ENCODE results near the gene ARHGEF39.
"Not testable (repeated sequence)": the region's sequence is repeated elsewhere in the genome, so short reads cannot be mapped to it uniquely, and the experiment has no call there.

Gene ARHGEF39

DNA sequence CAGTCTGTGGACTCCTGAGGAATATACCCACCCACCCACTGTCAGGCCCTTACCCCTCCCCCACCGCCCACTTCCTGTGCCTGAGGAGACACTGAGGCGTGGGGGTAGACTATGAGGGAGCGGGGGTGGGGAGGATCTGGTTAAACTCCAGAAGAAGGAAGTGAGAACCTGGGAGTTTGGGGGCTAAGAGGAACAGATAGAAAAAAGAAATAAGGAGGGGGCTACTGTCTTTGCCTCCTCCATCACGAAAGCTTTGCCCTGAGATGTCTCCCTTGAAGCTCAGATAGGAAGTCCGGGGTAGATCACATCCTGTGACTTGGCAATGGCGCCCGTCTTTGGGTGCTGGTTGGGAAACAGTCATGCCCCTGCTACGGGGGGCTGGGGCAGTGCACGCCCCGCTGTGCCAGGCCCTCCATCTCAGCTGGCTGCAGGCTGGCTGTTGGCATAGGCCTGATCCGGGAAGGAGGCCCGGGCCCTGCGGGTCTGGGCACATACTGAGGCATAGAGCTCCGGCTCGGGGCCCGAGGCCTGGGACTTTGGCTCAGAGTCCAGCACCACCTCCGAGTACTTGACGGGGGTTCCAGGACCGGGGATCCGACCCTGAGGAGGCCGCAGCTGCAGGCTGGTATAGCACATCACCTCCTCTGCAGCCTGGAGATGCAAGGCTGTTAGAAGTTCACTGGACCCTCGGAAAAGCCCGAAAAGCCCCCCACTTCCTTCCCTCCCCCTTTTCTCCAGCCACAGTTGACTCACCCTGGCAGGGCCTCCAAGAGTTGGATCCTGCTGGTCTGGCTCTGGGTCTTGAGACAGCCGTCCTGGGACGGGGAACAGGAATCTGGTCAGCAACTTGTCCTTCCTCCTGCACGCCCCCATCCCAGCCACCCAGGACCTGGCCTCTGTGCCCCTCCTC, 15.3 kb downstream of the ARHGEF39 start:
- DNase-seq = no peak

DNA sequence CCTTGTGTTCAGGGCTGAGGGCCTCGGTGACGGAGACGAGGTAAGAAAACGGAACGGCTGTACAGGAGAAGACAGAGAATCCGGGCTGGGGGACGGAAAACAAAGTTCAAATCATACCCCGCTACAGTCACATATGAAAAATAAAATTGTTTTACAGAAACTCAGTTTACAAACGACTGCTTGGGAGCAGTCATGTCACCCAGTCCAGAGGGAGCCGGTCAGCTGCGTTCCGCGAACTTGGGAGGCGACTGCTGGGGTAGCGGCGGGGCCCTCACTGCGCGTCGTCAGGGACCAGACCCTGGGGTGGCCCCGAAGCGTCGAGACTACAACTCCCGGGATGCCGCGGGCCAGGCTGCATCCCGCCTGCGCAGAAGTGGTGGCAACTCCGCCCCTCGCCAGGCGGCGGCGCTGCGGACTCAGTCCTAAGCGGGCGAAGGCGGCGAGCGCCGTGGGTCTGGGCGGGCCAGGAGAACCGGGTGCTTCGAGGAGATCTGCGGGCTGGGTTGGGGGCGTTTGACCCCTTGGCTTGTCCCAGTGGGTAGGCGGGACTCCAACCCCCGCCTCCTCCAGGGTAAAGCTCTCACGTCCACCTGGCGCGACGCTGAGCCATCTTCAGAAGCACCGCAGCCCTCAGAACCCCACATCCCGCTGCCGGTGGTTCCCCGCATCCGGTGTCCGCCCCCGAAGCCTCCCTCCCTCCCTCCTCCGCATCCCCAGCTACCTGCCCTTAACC, 18.3 kb downstream of the ARHGEF39 start:
- DNase-seq = peak; percentile 6

DNA sequence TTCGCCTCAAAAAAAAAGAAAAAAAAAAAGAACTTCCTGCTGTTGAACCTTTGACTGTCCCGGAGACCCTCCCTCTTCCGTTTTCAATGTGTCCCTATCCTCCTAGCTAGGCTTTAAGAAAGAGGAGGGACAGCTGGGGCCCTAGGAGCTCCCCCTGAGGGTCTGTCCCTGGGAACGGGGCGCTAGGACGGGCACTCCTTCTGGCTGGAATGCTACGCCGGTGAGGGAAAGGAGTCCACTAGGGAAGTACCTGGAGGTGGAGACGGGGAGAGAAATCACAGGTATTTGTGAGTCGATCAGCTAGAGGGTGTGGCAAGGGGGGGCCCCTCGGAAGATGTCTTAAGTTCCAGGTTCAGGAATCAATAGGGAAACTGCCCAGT, 18.9 kb downstream of the ARHGEF39 start:
- peak; percentile 11 for DNase-seq

DNA sequence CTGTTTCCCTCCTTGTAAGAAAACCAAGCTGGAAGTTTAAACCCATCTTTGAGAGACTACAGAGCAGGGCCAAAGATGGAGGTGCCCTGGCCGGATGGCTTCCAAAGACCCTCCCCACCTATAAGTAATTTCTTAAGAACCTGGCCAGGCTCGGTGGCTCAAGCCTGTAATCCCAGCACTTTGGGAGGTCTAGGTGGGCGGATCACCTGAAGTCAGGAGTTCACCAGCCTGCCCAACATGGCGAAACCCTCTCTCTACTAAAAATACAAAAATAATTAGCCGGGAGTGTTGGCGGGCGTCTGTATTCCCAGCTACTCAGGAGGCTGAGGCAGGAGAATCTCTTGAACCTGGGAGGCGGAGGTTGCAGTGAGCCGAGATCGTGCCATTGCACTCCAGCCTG, 19.3 kb downstream of the ARHGEF39 start:
- DNase-seq = not testable (repeated sequence)

DNA sequence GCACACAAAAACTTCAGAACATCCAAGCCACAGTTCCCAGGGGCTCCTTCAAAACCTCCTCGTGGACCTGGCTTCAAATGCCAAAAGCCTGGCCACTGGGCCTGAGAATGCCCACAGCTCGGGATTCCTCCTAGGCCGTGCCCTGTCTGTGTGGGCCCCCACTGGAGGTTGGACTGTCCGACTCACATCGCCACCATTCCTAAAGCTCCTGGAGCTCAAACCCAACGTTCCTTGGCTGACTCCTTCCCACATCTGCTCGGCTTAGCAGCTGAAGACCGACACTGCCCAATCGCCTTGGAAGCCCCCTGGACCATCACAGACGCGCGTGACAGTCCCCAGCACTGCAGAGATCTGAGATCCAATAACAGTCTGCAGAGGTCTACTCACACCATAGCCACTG, 21.9 kb downstream of the ARHGEF39 start:
- DNase-seq = no peak

DNA sequence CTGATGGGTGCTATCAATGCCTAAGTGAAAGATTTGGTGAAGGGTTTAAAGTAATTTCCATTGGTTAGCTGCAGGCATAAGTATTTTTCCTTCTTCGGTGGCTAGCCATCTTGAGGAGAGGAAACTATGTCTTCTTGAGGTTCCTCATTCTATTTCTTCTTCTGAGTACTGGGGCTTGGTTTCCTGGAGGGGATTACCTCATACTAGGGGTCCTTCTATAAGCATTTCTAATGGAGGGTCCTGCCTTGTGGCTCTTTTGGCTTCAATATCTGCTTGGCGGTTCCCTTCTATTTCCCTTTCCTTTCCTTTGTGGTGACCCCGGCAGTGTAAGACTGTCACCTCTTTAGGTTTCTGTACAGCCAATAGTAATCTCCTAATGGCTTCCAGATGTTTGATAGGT, 23.5 kb downstream of the ARHGEF39 start:
- not testable (repeated sequence) for DNase-seq

DNA sequence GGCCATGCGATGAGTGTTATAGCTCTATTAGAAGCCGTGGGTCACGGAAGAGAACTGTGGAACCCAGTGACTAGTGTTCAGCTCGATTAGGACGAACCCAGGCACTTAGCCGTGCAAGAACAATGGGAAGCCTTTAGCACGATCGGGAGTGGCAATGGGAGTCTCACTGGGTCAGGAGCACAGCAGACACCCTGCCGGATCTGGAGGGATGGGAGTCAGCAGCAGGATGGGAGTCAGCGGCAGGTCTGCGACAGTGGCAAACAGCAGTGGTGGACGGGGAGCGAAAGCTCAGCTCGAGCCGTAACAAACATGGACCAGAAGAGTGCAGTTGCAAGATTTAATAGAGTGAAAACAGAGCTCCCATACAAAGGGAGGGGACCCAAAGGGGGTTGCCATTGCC, 24.6 kb downstream of the ARHGEF39 start:
- DNase-seq = not testable (repeated sequence)

DNA sequence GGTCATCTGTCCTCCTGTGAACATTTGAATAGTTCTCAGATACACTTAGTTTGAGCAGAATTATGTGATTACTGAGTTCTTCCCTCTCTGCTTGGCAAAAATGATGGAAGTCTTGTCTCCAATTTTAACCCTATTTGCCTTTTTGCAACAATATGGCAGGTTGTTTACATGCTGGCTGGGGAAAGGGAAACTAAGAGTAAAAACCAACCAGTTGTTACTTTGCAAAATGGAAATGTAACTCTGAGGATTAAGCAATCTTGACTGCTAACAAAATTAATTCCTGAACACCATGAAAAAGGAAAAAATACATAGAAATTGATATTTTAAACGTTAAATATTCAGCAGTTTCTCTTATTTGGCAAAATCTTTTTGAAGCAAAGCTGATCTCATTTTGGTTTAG, 25.4 kb downstream of the ARHGEF39 start:
- DNase-seq = no peak

DNA sequence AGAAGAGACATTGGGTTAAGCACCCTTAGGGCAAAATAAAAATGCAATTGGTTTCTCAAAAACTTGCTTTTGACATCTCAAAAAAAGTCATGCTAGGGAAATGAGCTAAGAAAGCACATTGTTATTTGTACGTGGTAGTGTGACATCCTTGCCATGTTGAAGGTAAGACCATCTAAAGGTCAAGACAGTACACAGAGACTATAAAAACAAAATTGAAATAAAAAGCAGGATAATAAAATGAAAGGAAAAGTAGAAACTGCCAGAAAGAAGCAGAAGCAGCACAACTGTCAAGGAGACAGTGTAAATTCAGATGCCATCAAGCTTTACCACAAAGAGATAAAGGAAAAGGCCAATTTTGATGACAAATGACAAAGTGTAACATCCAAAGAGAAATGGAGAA, 25.8 kb downstream of the ARHGEF39 start:
- not testable (repeated sequence) for DNase-seq

DNA sequence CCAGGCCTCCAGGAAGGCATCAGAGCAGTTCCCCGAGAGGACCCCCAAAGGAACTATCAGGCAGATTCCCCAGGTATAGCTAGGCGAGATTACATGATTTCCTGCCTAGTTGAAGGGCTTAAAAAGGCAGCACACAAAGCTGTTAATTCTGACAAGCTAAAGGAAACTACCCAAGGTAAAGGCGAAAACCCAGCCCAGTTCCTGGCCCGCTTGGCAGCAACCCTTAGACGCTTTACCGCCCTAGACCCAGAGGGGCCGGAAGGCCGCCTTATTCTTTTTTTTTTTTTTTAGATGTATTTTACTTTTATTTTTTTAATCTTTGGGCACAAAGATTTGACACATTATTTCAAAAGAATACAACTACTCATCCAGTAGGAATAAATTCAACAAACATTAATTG, 26.2 kb downstream of the ARHGEF39 start:
- not testable (repeated sequence) for DNase-seq

DNA sequence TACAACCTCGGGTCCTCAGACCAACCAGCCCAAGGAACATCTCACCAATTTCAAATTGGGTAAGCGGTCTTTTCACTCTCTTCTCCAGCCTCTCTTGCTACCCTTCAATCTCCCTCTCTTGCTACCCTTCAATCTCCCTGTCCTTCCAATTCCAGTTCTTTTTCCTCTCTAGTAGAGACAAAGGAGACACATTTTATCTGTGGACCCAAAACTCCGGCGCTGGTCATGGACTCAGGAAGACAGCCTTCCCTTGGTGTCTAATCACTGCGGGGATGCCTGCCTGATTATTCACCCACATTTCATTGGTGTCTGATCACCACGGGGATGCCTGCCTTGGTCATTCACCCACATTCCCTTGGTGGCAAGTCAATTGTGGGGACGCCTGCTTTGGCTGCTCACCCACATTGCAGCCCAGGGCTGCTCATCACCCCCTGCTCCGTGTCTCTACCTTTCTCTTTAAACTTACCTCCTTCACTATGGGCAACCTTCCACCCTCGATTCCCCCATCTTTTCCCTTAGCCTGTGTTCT, 27.5 kb downstream of the ARHGEF39 start:
- not testable (repeated sequence) for DNase-seq

DNA sequence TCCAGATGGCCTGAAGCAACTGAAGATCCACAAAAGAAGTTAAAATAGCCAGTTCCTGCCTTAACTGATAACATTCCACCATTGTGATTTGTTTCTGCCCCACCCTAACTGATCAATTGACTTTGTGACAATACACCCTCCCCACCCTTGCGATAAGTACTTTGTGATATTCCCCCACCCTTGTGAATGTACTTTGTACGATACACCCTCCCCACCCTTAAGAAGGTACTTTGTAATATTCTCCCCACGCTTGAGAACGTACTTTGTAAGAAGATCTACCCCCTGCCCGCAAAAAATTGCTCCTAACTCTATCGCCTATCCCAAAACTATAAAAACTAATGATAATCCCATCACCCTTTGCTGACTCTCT, 28.1 kb downstream of the ARHGEF39 start:
- not testable (repeated sequence) for DNase-seq

DNA sequence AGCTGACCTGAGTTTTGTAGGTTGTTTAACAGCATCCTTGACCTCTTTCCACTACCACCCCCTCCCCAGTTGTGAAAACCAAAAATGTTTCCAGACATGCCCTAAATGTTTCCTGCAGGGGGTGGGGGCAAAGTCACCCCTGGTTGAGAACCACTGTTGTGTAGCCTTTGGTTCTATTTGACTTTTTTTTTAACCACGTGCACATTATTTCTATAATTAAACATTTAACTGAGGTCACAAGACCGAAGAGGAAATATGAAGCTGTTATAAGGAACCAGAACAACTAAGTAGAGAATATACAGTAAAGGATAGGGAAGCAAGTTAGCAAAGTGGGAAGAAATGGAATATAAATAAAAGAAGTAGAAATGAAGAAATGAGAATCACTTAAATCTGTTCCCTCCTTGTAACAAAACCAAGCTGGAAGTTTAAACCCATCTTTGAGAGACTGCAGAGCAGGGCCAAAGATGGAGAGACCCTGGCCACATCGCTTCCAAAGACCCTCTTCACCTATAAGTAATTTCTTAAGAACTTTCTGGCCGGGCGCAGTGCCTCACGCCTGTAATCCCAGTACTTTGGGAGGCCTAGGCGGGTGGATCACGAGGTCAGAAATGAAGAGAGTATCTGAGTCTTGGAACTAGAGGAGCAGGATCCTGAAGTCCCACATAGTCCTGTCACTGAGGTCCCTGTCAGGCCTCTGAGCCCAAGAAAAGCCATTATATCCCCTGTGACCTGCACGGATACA, 28.7 kb downstream of the ARHGEF39 start:
- DNase-seq = no peak

DNA sequence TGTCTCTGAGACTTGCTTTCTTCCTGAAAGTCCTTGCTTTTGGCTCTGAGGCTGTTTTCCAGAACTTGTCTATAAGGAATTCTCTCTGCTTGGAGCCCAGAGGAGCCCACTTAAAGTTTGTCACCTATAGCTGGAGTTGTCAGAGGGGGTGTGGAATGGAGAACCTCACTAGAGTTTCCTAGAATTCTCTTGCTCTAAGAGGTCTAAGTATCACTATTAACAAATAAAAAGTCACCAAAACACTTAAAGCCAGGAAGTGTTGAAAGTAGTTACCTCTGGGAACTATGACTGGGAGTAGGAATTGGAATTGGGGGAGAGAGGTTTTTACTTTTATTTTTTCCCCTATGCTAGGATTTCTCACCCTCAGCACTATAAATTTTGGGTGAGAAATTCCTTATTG, 29.3 kb downstream of the ARHGEF39 start:
- DNase-seq = no peak

DNA sequence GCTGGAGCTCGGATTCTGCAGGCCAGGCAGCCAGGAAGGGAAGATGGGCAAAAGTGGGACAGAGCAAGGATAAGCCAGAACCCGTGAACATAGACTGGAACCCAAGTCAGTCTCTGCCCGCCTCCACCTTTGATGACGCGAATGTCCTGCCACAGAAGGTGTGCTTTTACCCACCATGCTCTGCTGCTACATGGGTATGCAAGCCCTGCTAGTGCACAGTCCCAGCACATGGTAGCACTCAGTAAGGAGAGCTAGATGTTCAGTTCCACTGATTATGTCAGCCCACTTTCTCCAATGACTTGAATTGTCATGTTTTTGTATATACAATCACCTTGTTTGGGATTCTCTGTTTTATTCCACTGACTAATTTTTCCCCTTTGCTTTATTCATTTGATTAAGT, 35.4 kb downstream of the ARHGEF39 start:
- DNase-seq = no peak

DNA sequence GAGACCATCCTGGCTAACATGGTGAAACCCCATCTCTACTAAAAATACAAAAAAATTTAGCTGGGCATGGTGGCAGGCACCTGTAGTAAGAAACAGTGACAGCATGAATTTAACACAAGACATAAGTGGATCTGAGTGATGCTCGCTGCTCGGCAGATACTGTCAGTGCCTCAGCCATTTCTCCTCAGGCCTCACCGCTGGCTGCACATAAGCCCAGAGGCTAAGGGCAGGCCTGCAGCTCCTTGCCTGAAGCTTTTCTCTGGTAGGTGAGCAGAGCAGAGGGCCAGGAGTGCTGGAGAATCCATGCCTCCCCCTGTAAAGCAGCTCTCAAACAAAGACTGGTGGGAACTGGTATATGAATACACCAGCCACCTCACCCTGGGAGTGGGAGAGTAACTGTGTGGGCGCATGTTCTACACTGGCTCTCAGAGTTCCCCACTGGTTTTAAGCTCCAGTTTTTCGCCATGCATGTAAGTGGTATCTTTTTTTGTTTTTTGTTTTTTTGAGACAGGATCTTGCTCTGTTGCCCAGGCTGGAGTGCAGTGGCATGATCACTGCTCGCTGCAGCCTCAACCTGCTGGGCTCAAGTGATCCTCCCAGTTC, 36.5 kb downstream of the ARHGEF39 start:
- no peak for DNase-seq

DNA sequence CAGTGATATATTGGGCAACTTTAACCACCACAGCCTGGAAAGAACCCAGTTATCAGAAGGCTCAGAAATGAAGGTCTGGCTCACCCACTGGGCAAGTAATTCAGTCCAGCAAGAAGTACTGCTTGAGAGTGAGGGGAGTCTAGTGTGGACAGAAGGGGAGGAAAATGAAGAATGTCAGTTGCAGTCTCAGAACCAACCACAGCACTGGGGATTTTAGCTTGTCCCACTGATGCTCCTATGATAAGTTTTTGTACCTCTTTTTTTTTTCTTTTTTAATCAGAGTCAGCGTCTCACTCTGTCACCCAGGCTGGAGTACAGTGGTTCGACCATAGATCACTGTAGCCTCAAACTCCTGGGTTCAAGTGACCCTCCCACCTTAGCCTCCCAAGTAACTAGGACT, 37.4 kb downstream of the ARHGEF39 start:
- DNase-seq = no peak

DNA sequence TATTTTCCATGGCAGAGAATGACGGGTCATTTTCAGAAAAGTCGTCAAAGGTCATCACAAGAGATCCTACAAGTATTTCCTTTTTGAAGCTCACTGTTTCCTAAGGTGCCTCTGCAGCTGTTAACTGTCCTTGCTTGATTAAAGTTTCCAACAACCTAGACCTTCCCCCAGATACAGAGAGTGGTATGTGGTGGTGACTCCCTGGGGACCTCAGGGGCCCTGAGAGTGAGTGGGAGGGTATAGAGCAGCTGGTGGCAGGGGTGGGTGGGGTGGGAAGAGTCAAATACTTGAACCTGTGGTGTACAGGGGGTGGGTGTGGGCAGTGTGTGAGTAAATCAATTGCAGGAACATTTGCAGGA, 45.2 kb downstream of the ARHGEF39 start:
- no peak for DNase-seq

DNA sequence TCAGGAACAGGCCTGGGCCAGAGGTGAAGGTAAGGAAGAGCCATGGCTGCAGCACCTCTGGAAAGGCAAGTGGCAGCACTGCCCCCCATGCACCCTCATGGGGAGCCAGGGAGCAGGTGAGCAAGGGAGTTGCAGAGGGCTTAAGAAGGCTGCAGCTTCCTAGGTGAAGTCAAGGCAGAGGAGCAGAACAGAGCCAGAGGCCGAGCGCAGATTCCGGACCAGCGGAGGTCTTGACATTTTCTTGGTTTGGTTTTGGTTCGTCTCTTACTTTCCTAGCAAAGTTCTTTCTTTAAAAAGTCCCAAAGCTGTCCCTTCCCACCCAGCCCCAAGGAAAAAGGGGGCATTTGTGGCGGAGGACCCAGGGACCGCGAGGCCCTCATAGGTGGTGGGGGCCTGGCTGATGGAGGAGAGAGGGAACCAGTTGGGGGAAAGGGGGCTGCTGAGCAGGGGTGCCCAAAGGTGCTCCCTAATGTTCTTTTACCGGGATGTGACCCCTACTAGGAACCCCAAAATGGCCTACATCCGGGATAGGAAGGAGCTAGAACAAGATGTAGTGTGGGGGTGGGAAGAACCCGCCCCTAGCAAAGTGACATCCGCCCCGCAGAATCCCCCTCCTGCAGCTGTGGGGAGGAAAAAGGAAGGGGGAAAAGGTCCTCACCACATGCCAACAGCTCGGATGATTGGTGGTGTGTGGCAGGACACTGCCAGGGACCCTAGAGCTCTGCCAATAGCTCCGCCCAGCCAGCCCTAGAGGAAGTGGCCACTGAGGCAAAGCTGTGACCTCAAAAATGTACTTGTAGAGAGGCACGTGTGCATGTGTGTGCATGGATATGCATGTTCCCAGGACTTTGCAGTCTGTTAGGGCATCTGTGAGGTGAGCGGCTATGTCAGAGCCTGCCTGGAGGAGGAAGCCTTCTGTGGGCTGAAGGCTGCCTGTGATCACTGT, 45.9 kb downstream of the ARHGEF39 start:
- DNase-seq = no peak

DNA sequence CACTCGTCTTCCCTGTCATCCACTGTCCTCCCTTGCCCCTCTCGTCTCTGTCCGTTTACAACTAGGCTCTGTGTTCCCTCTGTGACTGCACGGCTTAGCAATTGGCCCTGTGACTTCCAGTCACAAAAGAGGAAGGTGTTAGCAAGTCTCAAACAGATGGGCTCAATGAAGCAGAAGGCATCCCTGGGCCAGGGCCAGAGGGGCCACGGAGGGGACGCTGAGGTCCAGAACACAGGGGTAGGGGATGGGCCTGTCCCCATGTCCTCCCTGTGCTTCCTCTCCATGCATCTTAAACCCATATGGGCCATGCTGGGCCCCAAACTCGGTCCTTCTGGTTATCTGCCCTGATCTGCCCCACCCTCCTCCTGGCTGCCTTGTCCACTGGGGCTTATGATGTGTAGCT, 46.7 kb downstream of the ARHGEF39 start, which contains the start of gene CD72:
TSS of gene CD72 (minus strand) at position 89 of the 403 bp plus-strand sequence. CDS start 110 bp downstream, outside the sequence.
- DNase-seq = no peak

DNA sequence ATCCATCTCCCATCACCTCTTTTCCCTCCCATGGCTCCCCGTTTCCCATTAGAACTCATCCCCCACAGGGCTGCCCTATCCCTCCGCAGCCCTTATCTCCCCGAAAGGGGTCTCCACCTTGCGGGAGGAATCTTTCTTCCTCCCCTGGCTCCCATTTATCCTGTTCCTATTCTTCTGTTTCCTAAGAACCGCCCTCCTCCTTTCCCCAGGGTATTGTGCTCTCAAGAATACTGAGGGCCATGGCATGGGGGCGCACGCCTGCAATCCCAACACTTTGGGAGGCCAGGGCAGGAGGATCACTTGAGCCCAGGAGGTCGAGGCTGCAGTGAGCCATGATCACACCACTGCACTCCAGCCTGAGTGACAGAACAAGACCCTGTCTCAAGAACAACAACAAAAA, 47.4 kb downstream of the ARHGEF39 start:
- DNase-seq = no peak

Measured in NCI-H1417 treated with DMSO at 0.1 percent for 48 hours (cell line).